SK-N-SH treated with all-trans-retinoic acid at 6 μM for 48 hours (cell line): Measurements from ENCODE around the gene LCP1.

Source experiments
- ATAC-seq: fragments of 200-7000 bp; cut with Tn5 transposase; 3 replicates; pipeline ENCODE4 v1.9.1; 2020; ENCODE audit warnings: mild to moderate bottlenecking, moderate library complexity
- ARNTL ChIP-seq: fragments of 450-650 bp; formaldehyde crosslinking; IDR thresholded peaks from 2 replicates; pipeline ENCODE4 v1.5.0; 2020; ENCODE audit warnings: low read depth, mild to moderate bottlenecking, moderate library complexity, borderline replicate concordance
- BACH2 ChIP-seq: fragments of 250-450 bp; sonication (Bioruptor Pico); IDR thresholded peaks from 2 replicates; pipeline ENCODE4 v1.9.0; 2021; ENCODE audit warnings: mild to moderate bottlenecking, borderline replicate concordance
- CREB5 ChIP-seq: fragments of 250-450 bp; sonication (Bioruptor Pico); IDR thresholded peaks from 2 replicates; pipeline ENCODE4 v1.5.1; 2020; ENCODE audit warnings: low read depth, mild to moderate bottlenecking, moderate library complexity
- CSDC2 ChIP-seq: fragments of 250-450 bp; sonication (Bioruptor Pico); IDR thresholded peaks from 2 replicates; pipeline ENCODE4 v1.5.0; 2020; ENCODE audit warnings: mild to moderate bottlenecking, moderate library complexity
- CSRNP3 ChIP-seq: fragments of 250-450 bp; sonication (Bioruptor Pico); IDR thresholded peaks from 2 replicates; pipeline ENCODE4 v1.5.1; 2021; ENCODE audit warnings: mild to moderate bottlenecking, moderate library complexity
- ESRRG ChIP-seq: fragments of 250-450 bp; sonication (Bioruptor Pico); IDR thresholded peaks from 2 replicates; pipeline ENCODE4 v1.6.1; 2021; ENCODE audit warnings: mild to moderate bottlenecking
- GLIS3 ChIP-seq: fragments of 250-450 bp; sonication (Bioruptor Pico); IDR thresholded peaks from 2 replicates; pipeline ENCODE4 v1.5.0; 2020; ENCODE audit warnings: mild to moderate bottlenecking, moderate library complexity
- ISL1 ChIP-seq: fragments of 250-450 bp; sonication (Bioruptor Pico); IDR thresholded peaks from 2 replicates; pipeline ENCODE4 v2.1.2; 2022; ENCODE audit warnings: mild to moderate bottlenecking, moderate library complexity
- OSR1 ChIP-seq: fragments of 250-450 bp; sonication (Bioruptor Pico); IDR thresholded peaks from 2 replicates; pipeline ENCODE4 v1.8.0; 2022; ENCODE audit warnings: moderate library complexity, mild to moderate bottlenecking, inconsistent platforms
- POU6F1 ChIP-seq: fragments of 250-450 bp; sonication (Bioruptor Pico); IDR thresholded peaks from 2 replicates; pipeline ENCODE4 v1.8.0; 2021; ENCODE audit warnings: low read depth, mild to moderate bottlenecking, moderate library complexity, borderline replicate concordance
- PPARA ChIP-seq: fragments of 250-450 bp; sonication (Bioruptor Pico); IDR thresholded peaks from 2 replicates; pipeline ENCODE4 v1.5.0; 2020; ENCODE audit warnings: mild to moderate bottlenecking, borderline replicate concordance
- RARB ChIP-seq: fragments of 250-450 bp; sonication (Bioruptor Pico); IDR thresholded peaks from 2 replicates; pipeline ENCODE4 v1.8.0; 2021; ENCODE audit warnings: mild to moderate bottlenecking, moderate library complexity
- SNAI2 ChIP-seq: fragments of 250-450 bp; sonication (Bioruptor Pico); IDR thresholded peaks from 2 replicates; pipeline ENCODE4 v1.5.0; 2020; ENCODE audit warnings: mild to moderate bottlenecking, moderate library complexity
- TCF4 ChIP-seq: fragments of 250-450 bp; sonication (Bioruptor Pico); IDR thresholded peaks from 2 replicates; pipeline ENCODE4 v1.8.0; 2021; ENCODE audit warnings: mild to moderate bottlenecking, moderate library complexity, borderline replicate concordance
- TOX ChIP-seq: fragments of 250-450 bp; sonication (Bioruptor Pico); IDR thresholded peaks from 2 replicates; pipeline ENCODE4 v1.8.0; 2021; ENCODE audit warnings: mild to moderate bottlenecking, moderate library complexity, borderline replicate concordance
- TSHZ2 ChIP-seq: fragments of 250-450 bp; sonication (Bioruptor Pico); IDR thresholded peaks from 2 replicates; pipeline ENCODE4 v1.5.0; 2020; ENCODE audit warnings: mild to moderate bottlenecking, moderate library complexity
- ZC3H10 ChIP-seq: fragments of 250-450 bp; sonication (Bioruptor Pico); IDR thresholded peaks from 2 replicates; pipeline ENCODE4 v1.5.1; 2021; ENCODE audit warnings: mild to moderate bottlenecking, moderate library complexity
- ZFP3 ChIP-seq: fragments of 250-450 bp; sonication (Bioruptor Pico); IDR thresholded peaks from 2 replicates; pipeline ENCODE4 v1.5.0; 2020; ENCODE audit warnings: mild to moderate bottlenecking, moderate library complexity
- ZFP30 ChIP-seq: fragments of 450-650 bp; formaldehyde crosslinking; IDR thresholded peaks from 2 replicates; pipeline ENCODE4 v1.5.0; 2022; ENCODE audit warnings: mild to moderate bottlenecking, moderate library complexity
- ZNF565 ChIP-seq: fragments of 450-650 bp; formaldehyde crosslinking; conservative IDR thresholded peaks from 2 replicates; pipeline ENCODE4 v1.5.0; 2020; ENCODE audit warnings: low read depth, mild to moderate bottlenecking, moderate library complexity
- ZNF70 ChIP-seq: fragments of 450-650 bp; formaldehyde crosslinking; IDR thresholded peaks from 2 replicates; pipeline ENCODE4 v1.5.0; 2020; ENCODE audit warnings: mild to moderate bottlenecking, moderate library complexity
- ZNF8 ChIP-seq: fragments of 450-650 bp; formaldehyde crosslinking; IDR thresholded peaks from 2 replicates; pipeline ENCODE4 v1.5.0; 2020; ENCODE audit warnings: mild to moderate bottlenecking, moderate library complexity

The LCP1 gene

GRCh38 chr13:46140044-46140443 is 41.9 kb downstream of the LCP1 start:
- no peak for ATAC-seq

GRCh38 chr13:46137627-46138317 is 44.2 kb downstream of the LCP1 start:
- no peak for ATAC-seq
- no peak for TF ChIP-seq TSHZ2 (CRISPR knock-in tag)
- no peak for TF ChIP-seq SNAI2 (CRISPR knock-in tag)
- no peak for TF ChIP-seq ESRRG (CRISPR knock-in tag)
- TF ChIP-seq OSR1 (CRISPR knock-in tag): no peak
- no peak for TF ChIP-seq BACH2 (CRISPR knock-in tag)
- no peak for TF ChIP-seq POU6F1
- TF ChIP-seq TCF4 (CRISPR knock-in tag): no peak
- no peak for TF ChIP-seq CSRNP3
- TF ChIP-seq ZC3H10: no peak
- TF ChIP-seq GLIS3 (CRISPR knock-in tag): no peak
- no peak for TF ChIP-seq ZNF565 (CRISPR knock-in tag)
- no peak for TF ChIP-seq ZNF8 (CRISPR knock-in tag)
- TF ChIP-seq TOX (CRISPR knock-in tag): no peak
- TF ChIP-seq ZFP3 (CRISPR knock-in tag): no peak
- no peak for TF ChIP-seq ISL1 (CRISPR knock-in tag)

More at GRCh38 chr13:46140044-46140443, 41.9 kb downstream of the LCP1 start:
- TF ChIP-seq SNAI2 (CRISPR knock-in tag) (no peak), TSHZ2 (CRISPR knock-in tag) (no peak), ARNTL (no peak), CSDC2 (CRISPR knock-in tag) (no peak), TOX (CRISPR knock-in tag) (no peak), OSR1 (CRISPR knock-in tag) (no peak), ZFP3 (CRISPR knock-in tag) (no peak), CREB5 (CRISPR knock-in tag) (no peak), ZFP30 (no peak), ISL1 (CRISPR knock-in tag) (no peak), CSRNP3 (no peak), ZNF8 (CRISPR knock-in tag) (no peak), ESRRG (CRISPR knock-in tag) (no peak), TCF4 (CRISPR knock-in tag) (no peak), GLIS3 (CRISPR knock-in tag) (no peak), PPARA (CRISPR knock-in tag) (no peak), RARB (CRISPR knock-in tag) (no peak), ZNF565 (CRISPR knock-in tag) (no peak), ZC3H10 (no peak), ZNF70 (CRISPR knock-in tag) (no peak)
